ENCODE data around the gene SERPINB2.
"Not testable (repeated sequence)": the region's sequence is repeated elsewhere in the genome, so short reads cannot be mapped to it uniquely, and the experiment has no call there.

DNA sequence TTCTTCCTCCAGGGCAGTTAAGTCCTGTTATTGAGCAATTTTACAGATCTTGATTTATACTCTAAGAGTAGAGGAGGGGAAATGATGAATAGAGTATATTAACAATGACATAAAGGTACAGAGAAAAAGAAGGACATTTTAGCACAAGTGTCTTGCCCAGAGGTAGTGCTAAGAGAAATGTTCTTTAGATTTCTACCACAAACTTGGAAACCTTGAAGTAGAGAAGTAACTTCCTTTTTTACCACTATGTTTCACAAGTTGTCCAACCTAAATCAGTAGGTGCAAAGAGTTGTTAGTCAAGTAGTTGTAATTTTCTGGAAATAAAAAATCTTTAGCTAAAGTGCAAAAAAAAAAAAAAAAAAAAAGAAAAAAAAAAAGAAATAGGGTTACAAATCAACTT is 41.9 kb downstream of the SERPINB2 start:
- not testable (repeated sequence) for TF ChIP-seq EZH2 (IDR thresholded peaks at IDR 0.05; ENCODE audit: low read length, unreplicated experiment)
- TF ChIP-seq, protein P1, sequence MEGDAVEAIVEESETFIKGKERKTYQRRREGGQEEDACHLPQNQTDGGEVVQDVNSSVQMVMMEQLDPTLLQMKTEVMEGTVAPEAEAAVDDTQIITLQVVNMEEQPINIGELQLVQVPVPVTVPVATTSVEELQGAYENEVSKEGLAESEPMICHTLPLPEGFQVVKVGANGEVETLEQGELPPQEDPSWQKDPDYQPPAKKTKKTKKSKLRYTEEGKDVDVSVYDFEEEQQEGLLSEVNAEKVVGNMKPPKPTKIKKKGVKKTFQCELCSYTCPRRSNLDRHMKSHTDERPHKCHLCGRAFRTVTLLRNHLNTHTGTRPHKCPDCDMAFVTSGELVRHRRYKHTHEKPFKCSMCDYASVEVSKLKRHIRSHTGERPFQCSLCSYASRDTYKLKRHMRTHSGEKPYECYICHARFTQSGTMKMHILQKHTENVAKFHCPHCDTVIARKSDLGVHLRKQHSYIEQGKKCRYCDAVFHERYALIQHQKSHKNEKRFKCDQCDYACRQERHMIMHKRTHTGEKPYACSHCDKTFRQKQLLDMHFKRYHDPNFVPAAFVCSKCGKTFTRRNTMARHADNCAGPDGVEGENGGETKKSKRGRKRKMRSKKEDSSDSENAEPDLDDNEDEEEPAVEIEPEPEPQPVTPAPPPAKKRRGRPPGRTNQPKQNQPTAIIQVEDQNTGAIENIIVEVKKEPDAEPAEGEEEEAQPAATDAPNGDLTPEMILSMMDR (conservative IDR thresholded peaks at IDR 0.05; ENCODE audit: low read depth, low read length): not testable (repeated sequence)

All from PC-3 (cell line).